BLaER1 treated with 17β-estradiol and CSF1 and Interleukin-3, amounts not matched to agents 10 nM and 100 nM (cell line): ENCODE data around the gene TPT1.
"Not testable (repeated sequence)": the region's sequence is repeated elsewhere in the genome, so short reads cannot be mapped to it uniquely, and the experiment has no call there.

Source experiments
- H3K27ac ChIP-seq, 11 experiments: shearing (Covaris generic); formaldehyde crosslinking; 2 replicates each; pipeline ENCODE4 v1.8.1; 2022
- H3K27me3 ChIP-seq, 11 experiments: shearing (Covaris generic); formaldehyde crosslinking; 2 replicates each; pipeline ENCODE4 v1.8.1; 2022
- H3K36me3 ChIP-seq, 11 experiments: shearing (Covaris generic); formaldehyde crosslinking; 2 replicates each; pipeline ENCODE4 v1.8.1; 2022
- H3K4me1 ChIP-seq, 10 experiments: shearing (Covaris generic); formaldehyde crosslinking; 2 replicates each; pipeline ENCODE4 v1.8.1; 2022
- H3K4me2 ChIP-seq, 11 experiments: shearing (Covaris generic); formaldehyde crosslinking; 2 replicates each; pipeline ENCODE4 v1.8.1; 2022
- H3K4me3 ChIP-seq, 10 experiments: shearing (Covaris generic); formaldehyde crosslinking; 2 replicates each; pipeline ENCODE4 v1.8.1; 2022
- H3K9ac ChIP-seq, 11 experiments: shearing (Covaris generic); formaldehyde crosslinking; 2 replicates each; pipeline ENCODE4 v1.8.1; 2022
- H3K9me3 ChIP-seq, 11 experiments: shearing (Covaris generic); formaldehyde crosslinking; replicated peaks in 1 of 11; 2 replicates each; pipeline ENCODE4 v1.8.1; 2022
- H4K20me1 ChIP-seq, 11 experiments: shearing (Covaris generic); formaldehyde crosslinking; 2 replicates each; pipeline ENCODE4 v1.8.1; 2022
- Cebpa-rat ChIP-seq, 11 experiments: shearing (Covaris generic); IDR thresholded peaks; 2 replicates each; pipeline ENCODE4 v1.8.1; 2022

The TPT1 gene

DNA sequence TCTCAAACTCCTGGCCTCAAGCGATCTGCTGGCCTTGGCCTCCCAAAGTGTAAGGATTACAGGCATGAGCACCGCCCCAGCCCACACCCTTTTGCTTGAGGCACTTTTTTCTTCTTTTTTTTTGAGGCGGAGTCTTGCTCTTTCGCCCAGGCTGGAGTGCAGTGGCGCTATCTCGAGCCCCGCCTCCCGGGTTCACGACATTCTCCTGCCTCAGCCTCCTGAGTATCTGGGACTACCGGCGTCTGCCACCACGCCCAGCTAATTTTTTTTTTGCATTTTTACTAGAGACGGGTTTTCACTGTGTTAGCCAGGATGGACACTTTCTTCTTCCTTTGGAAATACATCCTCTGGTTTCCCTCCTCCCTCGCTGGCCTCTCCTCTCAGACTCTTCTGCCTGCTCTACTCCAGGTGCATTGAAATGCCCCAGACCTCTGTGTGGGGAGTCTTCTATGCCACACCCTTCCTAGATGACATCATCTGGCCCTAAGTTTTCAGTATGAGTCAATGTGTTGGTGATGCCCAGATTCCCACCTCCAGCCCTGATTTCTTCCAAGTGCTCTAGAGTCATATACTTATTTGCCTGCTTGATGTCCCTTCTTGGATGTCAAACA, 20.7 kb upstream of the TPT1 start:
- Histone ChIP-seq H3K4me2 (0 out of 22 replicates have a peak overlapping the region, but pooled peaks of 1 of the 11 experiments have one; percentile 9), H3K9ac (no peak overlapping the region), H3K9me3 (peaks cover 16 to 29% (median 22%) of the 10 kb centered on the region in 11 experiments; a peak in 21 of 22 replicates), H4K20me1 (no peaks in the 10 kb centered on the region), H3K27me3 (no peaks in the 10 kb centered on the region), H3K4me1 (peaks cover 9 to 32% (median 13%) of the 10 kb centered on the region in 10 experiments), H3K27ac (no peak overlapping the region), H3K36me3 (peaks cover 38 to 79% (median 62%) of the 10 kb centered on the region in 11 experiments), H3K4me3 (no peak overlapping the region)
- TF ChIP-seq Cebpa-rat (IDR thresholded peaks at IDR 0.05), result no peak

DNA sequence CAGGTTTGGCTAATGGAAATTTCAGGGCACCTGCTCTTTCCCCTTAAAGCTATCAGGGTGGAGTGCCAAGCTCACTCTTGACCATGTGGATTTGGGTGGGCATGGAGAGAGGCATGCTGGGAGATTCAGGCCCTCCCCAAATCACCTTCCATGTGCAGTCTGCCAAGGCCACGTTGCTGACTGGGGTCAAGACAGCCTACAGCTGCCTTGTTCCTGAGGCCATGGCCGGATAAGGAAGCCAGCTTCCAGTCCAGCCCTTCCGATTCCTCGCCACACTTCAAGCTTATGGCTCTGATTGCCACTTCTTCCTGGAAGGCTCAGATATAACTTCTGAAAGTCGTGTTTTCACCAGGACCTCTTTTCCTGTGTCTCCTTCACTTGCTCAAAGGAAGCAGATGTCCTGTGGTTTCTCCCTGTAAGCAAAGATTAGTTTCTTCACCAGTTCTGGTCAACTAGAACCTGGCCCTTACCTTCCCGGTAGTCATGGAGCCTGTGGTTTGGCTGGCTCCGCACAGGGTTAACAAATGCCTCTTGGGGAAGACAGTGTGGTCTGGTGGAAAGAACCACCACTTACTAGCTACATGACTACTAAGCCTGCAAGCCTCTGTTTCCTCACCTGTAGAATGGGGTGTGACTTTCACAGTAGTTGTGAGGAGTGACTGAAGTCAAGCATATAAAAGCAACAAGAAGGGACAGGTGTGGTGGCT, 16.1 kb upstream of the TPT1 start:
- Histone ChIP-seq H3K27ac (peak overlapping the region in 10 of 11 experiments; percentile 23 to 72 (median 55); a peak in 18 of 22 replicates), H3K9ac (peak overlapping the region in 4 of 11 experiments; percentile 5 to 48 (median 34); a peak in 7 of 22 replicates), H3K36me3 (peaks cover 47 to 91% (median 70%) of the 10 kb centered on the region in 11 experiments), H3K4me2 (peak overlapping the region; percentile 35 to 81 (median 53)), H3K9me3 (peaks cover 0 to 7% (median under 1%) of the 10 kb centered on the region in 11 experiments; a peak in 7 of 22 replicates), H3K4me1 (peaks cover 11 to 42% (median 29%) of the 10 kb centered on the region in 10 experiments), H4K20me1 (no peaks in the 10 kb centered on the region), H3K27me3 (no peaks in the 10 kb centered on the region), H3K4me3 (no peak overlapping the region)
- TF ChIP-seq Cebpa-rat (IDR thresholded peaks at IDR 0.05), result no peak

DNA sequence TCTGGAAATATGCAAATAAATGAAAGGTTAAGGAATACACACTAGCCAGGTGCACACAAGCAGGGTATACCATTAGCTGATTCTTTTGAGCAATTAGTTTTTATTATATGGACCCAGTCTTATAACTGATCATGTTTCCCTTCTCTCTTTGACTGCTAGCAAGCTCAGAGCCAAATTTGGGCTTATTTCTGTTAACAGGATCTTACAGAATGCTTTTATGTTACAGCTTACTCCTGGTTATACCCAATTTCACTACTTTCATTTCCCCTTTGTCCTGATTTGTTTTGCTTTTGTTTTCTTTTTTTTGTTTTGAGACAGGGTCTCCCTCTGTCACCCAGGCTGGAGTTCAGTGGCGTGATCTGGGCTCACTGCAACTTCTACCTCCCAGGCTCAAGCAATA, 12.9 kb upstream of the TPT1 start:
- Histone ChIP-seq H3K9ac (peak overlapping the region in 3 of 11 experiments; percentile 8 to 38 (median 15); a peak in 3 of 22 replicates), H3K27me3 (no peaks in the 10 kb centered on the region), H3K4me1 (peaks cover 11 to 46% (median 41%) of the 10 kb centered on the region in 10 experiments), H3K27ac (peak overlapping the region in 5 of 11 experiments; percentile 4 to 58 (median 48); a peak in 8 of 22 replicates), H3K9me3 (no peaks in the 10 kb centered on the region), H3K4me2 (peak overlapping the region in 8 of 11 experiments; percentile 1 to 44 (median 12); a peak in 12 of 22 replicates), H4K20me1 (no peaks in the 10 kb centered on the region), H3K4me3 (no peak overlapping the region), H3K36me3 (peaks cover 54 to 96% (median 76%) of the 10 kb centered on the region in 11 experiments)
- no peak for TF ChIP-seq Cebpa-rat (IDR thresholded peaks at IDR 0.05)

DNA sequence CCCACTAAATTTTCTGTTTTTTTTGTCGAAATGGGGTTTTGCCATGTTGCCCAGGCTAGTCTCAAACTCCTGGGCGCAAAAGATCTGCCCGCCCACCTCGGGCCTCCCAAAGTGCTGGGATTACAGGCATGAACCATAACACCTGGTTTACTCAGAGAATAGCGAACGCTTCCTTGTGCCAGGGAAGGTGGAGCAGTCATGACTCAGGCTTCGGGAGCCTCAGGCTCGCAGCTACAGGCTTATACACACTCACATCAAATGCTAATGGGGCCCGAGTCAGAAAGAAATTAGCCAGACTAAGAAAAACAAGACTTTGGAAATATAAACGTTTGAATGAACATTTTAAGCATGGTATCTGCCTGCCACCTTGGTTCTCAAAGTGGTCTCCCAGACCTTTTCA, 11.0 kb upstream of the TPT1 start:
- peaks cover 64 to 99% (median 89%) of the 10 kb centered on the region in 11 experiments for H3K36me3 ChIP-seq
- H3K4me2 ChIP-seq, result no peak overlapping the region
- no peak overlapping the region for H3K27ac ChIP-seq
- H3K9me3 ChIP-seq, result no peaks in the 10 kb centered on the region
- peaks cover 6 to 44% (median 39%) of the 10 kb centered on the region in 10 experiments for H3K4me1 ChIP-seq
- no peak overlapping the region for H3K4me3 ChIP-seq
- TF ChIP-seq Cebpa-rat (IDR thresholded peaks at IDR 0.05), result no peak
- no peaks in the 10 kb centered on the region for H4K20me1 ChIP-seq
- H3K9ac ChIP-seq, result no peak overlapping the region
- H3K27me3 ChIP-seq, result no peaks in the 10 kb centered on the region

DNA sequence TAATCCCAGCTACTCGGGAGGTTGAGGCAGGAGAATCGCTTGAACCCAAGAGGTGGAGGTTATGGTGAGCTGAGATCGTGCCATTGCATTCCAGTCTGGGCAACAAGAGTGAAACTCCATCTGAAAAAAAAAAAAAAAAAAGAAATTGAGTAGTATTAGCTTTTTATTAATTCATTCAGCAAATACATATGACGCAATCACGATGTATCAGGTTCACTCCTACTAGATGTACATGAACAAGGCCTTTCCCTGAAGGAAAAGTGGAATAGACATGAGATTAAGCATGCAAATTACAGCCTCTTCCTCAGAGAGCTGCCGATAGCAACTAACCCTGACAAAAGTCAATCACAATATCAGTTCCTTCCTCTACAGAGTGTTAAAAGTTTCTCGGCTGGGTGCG, 9.2 kb upstream of the TPT1 start:
- peak in 6 of 11 experiments; percentile 24 to 72 (median 58); a peak in 7 of 22 replicates for TF ChIP-seq Cebpa-rat (IDR thresholded peaks at IDR 0.05)
- H3K36me3 ChIP-seq, result peaks cover 67 to 99% (median 89%) of the 10 kb centered on the region in 11 experiments

DNA sequence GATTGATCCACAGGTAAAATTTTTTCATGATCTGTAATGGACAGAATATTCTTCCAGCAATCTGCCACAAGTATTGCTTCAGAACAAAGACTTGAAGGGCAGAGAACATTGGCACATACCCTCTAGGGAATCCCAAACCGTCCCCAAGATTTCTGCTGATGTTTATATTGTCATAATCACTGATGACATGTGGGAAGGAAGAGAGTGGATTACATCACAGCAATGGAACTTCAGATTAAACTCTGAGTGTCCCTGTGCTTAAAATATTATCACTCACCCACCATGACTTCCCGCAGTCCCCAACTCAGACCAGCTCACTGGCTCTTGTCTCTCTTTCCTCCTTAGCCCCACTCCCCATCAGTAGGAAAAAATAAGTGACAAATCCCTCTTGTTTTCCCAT, 8.5 kb upstream of the TPT1 start:
- peaks cover 0 to 37% (median 30%) of the 10 kb centered on the region in 10 experiments; a peak in 18 of 20 replicates for H3K4me1 ChIP-seq
- peak overlapping the region in 10 of 11 experiments; percentile 8 to 77 (median 70); a peak in 18 of 22 replicates for H3K27ac ChIP-seq
- TF ChIP-seq Cebpa-rat (IDR thresholded peaks at IDR 0.05), result peak in 3 of 11 experiments; percentile 45 to 70 (median 64); a peak in 4 of 22 replicates
- H3K36me3 ChIP-seq, result peaks cover 62 to 99% (median 89%) of the 10 kb centered on the region in 11 experiments
- no peak overlapping the region for H3K4me3 ChIP-seq
- peak overlapping the region in 10 of 11 experiments; percentile 4 to 67 (median 46); a peak in 16 of 22 replicates for H3K4me2 ChIP-seq
- H3K9ac ChIP-seq, result peak overlapping the region in 9 of 11 experiments; percentile 10 to 61 (median 45); a peak in 12 of 22 replicates
- H4K20me1 ChIP-seq, result no peaks in the 10 kb centered on the region
- no peaks in the 10 kb centered on the region for H3K9me3 ChIP-seq
- no peaks in the 10 kb centered on the region for H3K27me3 ChIP-seq

More for the DNA sequence above, 9.2 kb upstream of the TPT1 start:
- Histone ChIP-seq H3K27ac (peak overlapping the region in 8 of 11 experiments; percentile 64 to 77 (median 71); a peak in 12 of 22 replicates), H3K4me1 (peaks cover 0 to 37% (median 30%) of the 10 kb centered on the region in 10 experiments; a peak in 18 of 20 replicates), H4K20me1 (no peaks in the 10 kb centered on the region), H3K9me3 (no peaks in the 10 kb centered on the region), H3K9ac (peak overlapping the region in 2 of 11 experiments; percentile 50 to 61; a peak in 3 of 22 replicates), H3K27me3 (no peaks in the 10 kb centered on the region), H3K4me3 (no peak overlapping the region), H3K4me2 (peak overlapping the region in 5 of 11 experiments; percentile 44 to 67 (median 57); a peak in 4 of 22 replicates)

DNA sequence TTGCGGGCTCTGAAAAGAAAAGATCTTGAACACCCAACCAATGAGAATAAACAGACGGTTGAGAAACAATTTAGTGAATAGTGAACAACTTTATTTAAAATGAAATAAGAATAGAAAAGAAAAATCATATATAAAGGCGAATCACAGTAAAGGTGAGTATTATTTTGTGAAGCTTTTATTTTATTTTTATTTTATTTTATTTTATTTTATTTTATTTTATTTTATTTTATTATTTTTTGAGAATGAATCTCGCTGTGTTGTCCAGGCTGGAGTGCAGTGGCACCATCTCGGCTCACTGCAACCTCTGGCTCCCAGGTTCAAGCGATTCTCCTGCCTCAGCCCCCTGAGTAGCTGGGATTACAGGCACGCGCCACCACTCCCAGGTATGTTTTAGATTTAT, 3.1 kb upstream of the TPT1 start:
- H3K4me2 ChIP-seq, result 0 out of 22 replicates have a peak overlapping the region, but pooled peaks of 1 of the 11 experiments have one; percentile 7
- H3K4me3 ChIP-seq, H3K9me3 ChIP-seq, H3K9ac ChIP-seq, H3K27me3 ChIP-seq, H3K27ac ChIP-seq: not testable (repeated sequence)
- peaks cover 42 to 67% (median 56%) of the 10 kb centered on the region in 11 experiments for H3K36me3 ChIP-seq
- peaks cover 17 to 29% (median 23%) of the 10 kb centered on the region in 10 experiments for H3K4me1 ChIP-seq
- peaks cover 14 to 18% (median 17%) of the 10 kb centered on the region in 11 experiments for H4K20me1 ChIP-seq

DNA sequence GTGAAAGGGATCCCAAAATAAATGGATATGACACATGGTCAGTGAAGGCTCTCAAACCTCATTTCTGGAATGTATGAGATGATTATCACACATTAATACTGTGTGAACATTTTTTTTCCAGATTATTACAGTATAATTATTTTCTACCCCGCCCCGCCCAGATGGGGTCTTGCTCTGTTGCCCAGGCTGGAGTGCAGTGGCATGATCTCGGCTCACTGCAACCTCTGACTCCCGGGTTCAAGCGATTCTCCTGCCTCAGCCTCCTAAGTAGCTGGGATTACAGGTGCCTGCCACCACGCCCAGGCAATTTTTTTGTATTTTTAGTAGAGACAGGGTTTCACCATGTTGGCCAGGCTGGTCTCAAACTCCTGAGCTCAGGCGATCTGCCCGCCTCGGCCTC, 2.1 kb upstream of the TPT1 start:
- peaks cover 46 to 67% (median 59%) of the 10 kb centered on the region in 11 experiments for H3K36me3 ChIP-seq
- peak overlapping the region in 1 of 11 experiments; percentile 92; a peak in 1 of 22 replicates for H3K9ac ChIP-seq

DNA sequence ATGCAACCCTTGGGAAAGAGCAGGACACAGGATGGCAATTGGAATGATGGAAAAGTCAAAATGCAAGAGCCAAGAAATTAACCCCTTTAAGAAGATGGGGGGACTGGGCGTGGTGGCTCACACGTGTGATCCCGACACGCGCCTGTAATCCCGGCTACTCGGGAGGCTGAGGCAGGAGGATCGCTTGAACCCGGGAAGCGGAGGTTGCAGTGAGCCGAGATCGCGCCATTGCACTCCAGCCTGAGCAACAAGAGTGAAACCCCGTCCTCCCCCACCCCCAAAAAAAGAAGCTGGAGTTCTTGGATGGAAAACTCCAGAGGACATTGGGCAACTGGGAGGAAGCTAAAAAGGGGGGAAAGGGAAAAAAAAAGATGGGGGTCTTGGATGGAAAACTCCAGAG, 1.7 kb upstream of the TPT1 start:
- Histone ChIP-seq H3K4me3 (peak overlapping the region in 9 of 10 experiments; percentile 84 to 96 (median 90); a peak in 12 of 20 replicates), H3K27ac (peak overlapping the region in 5 of 11 experiments; percentile 20 to 99 (median 89); a peak in 5 of 22 replicates)

More for the DNA sequence above, 2.1 kb upstream of the TPT1 start:
- H3K27me3 ChIP-seq, H3K9me3 ChIP-seq: not testable (repeated sequence)
- Histone ChIP-seq H3K27ac (0 out of 22 replicates have a peak overlapping the region, but pooled peaks of 1 of the 11 experiments have one; percentile 89), H4K20me1 (peaks cover 24 to 28% (median 27%) of the 10 kb centered on the region in 11 experiments), H3K4me3 (peak overlapping the region in 2 of 10 experiments; percentile 84 to 91; a peak in 2 of 20 replicates), H3K4me1 (peaks cover 21 to 32% (median 26%) of the 10 kb centered on the region in 10 experiments), H3K4me2 (peak overlapping the region in 10 of 11 experiments; percentile 78 to 93 (median 86); a peak in 14 of 22 replicates)

More for the DNA sequence above, 1.7 kb upstream of the TPT1 start:
- peak overlapping the region; percentile 78 to 93 (median 86) for H3K4me2 ChIP-seq
- H4K20me1 ChIP-seq, result peaks cover 28 to 32% (median 31%) of the 10 kb centered on the region in 11 experiments
- peaks cover 47 to 67% (median 60%) of the 10 kb centered on the region in 11 experiments for H3K36me3 ChIP-seq
- not testable (repeated sequence) for H3K27me3 ChIP-seq, H3K9me3 ChIP-seq
- peak overlapping the region in 6 of 11 experiments; percentile 91 to 99 (median 98); a peak in 6 of 22 replicates for H3K9ac ChIP-seq
- H3K4me1 ChIP-seq, result peaks cover 25 to 35% (median 31%) of the 10 kb centered on the region in 10 experiments
